Nucleus accumbens (tissue), 56 donors: ENCODE measurements around the gene CAPN10.
"Not testable (repeated sequence)": the region's sequence is repeated elsewhere in the genome, so short reads cannot be mapped to it uniquely, and the experiment has no call there.

Source experiments
- DNase-seq, 56 donors: peaks; one replicate each; lab custom pipeline; 2025; lab: John Stamatoyannopoulos, UW

Gene CAPN10

DNA sequence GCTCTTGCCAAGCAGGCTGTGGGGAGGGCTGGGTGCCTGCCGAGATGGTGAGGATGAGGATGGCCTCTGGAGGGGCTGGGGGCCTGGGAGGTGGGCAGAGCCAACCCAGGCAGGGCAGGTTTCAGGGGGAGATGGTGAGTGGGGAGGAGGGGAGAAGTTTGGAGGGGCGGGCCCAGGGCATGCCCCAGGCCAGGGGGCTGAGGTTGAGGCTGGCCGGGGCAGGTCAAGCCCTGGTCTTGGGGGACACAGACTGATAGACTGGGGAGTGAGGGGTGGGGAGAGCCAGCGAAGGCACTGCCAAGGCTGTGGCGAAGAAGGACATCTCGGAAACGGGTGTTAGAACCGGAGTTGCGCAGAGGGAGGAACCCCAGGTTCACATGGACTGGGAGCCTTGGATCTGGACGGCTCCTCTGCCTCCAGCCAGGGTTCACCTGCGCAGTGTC lies 12.6 kb downstream of the CAPN10 start:
- no peak for DNase-seq

- no peak for DNase-seq
Measured at GRCh38 chr2:240600451-240600961, 14.0 kb downstream of the CAPN10 start.

DNA sequence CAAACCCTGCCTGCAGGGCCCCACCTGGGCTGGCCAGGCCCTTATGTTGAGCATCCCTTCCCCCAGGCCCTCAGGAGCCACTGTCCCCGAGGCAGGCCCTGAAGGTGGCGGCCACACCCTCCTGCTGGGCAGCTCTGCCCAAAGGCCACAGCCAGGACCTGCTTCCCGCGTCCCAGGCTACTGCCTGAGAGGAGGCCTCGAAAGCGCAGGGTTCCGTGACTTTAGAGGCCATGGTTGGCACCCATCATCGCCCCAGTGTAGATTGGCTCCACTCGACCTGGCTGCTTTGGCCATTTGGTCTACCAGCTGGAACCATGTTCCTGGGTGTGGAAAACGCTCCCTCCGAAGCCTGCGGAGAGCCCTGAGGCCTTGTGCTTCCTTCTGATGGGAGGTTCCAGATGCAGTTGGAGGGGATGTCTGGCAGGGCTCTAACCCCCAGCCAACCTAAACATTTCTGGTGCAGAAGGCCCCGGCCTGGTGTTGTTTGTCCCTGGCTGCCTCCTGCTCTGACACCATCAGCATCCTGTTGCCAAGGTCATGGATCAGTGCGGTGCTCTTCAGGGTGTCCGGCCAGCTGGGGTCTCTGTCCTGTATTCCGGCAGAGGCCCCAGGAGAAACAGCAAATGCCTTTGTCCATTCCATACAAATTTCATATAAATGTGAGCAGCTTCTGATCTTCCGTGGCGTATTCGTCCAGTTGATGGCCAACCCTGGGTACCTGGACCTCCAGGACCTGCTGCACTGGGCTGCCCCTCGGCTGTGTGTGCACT lies 14.7 kb downstream of the CAPN10 start:
- DNase-seq = no peak

DNA sequence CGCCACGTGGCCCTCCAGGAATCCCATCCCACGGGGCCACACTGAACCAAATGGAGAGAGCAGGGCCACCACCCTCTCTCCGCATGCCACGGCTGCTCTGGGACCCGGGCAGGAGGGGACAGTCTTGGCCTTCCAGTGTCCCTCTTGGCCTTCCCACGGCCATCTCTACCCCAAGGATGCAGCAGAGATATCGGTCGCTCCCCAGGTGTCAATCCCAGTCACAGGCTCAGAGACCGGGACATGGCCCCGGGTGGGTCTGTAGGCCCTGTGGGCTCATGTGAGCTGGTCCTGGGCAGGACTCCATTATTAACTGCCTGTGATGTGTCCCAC lies 15.3 kb downstream of the CAPN10 start:
- no peak for DNase-seq

DNA sequence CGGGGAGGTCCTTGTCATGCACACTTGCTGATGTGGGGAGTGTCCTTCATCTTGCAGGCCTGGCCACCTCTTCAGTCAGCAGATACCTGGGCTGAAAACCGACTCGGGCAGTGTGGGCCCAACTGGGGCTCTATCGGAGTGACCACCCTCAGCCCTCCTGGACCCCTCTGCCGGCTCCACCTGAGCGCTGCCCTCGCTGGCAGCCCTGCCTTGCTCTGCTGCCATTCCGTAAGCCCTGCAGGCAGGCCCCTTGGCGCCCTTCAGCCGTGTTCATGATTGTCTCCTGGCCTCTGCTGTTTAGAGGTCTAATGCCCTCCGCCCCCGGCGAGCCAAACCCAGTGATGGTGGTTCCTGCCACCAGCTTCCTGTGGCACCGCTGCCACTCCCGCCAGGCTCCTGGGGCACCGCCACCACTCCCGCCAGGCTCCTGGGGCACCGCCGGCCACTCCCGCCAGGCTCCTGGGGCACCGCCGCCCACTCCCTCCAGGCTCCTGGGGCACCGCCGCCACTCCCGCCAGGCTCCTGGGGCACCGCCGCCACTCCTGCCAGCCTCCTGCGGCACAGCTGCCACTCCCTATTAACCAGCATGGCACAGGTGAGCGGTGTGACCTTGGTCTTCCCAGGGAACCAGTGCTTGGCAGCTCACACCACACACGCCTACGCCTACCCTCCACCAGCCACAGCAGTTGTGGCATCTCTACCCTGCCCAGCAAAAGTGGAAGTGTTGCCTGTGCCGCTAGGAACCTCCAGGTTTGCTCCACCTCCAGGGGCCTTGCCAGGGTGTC lies 15.9 kb downstream of the CAPN10 start:
- no peak for DNase-seq

DNA sequence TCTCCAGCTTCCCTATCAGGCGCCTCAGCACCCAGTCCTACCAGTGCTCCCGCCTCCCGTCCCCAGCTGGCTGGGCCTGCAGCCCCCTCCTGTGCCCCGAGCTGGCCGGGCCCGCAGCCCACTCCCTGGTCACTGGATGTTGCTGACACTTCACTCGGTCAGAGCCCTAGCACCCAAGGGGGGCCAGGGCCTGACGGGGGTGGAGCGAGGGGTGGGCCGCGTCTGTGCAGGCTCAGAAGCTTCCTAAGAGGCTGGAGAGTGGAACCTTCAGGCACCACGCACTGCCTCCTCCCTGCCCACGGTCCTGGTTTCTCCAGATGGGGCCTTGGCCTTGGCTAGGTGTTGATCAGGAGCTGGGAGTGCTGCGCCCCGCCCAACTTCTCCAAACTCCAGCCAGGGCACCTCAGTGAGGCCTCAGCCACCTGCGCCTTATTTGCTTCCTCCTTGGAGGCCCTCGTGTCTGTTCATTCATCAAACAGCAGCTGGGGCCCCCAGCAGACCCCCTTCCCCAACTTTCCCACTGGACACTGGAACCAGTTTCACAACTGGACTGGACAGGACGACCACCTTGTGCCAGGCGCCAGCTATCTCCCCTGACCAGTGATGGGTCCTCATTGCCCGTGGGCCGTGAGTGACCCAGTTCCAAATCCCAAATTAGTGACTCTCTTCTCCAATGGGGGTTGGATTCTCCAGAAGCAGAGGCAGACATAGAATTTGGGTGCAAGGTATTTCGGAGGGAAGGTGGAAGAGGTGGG lies 16.7 kb downstream of the CAPN10 start:
- no peak for DNase-seq

DNA sequence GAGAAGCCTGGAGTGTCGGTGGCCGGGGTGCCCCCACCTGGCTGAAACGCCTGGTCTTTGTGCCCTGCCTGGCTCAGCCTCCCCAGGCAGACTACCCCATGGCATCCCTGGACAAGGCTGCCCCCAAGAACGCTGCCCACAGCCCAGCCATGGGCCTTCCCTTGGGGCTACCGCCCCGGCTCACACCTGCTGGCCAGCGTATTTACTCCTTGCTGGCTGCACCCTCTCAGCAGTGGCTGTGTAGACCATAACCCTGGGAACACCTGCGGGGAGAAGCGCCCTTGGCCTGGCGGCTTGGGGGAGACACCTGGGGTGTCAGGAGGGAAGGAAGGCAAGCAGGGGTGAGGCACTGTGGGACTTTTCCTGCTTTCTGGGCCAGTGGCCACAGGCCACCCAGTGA lies 17.3 kb downstream of the CAPN10 start:
- DNase-seq = no peak

DNA sequence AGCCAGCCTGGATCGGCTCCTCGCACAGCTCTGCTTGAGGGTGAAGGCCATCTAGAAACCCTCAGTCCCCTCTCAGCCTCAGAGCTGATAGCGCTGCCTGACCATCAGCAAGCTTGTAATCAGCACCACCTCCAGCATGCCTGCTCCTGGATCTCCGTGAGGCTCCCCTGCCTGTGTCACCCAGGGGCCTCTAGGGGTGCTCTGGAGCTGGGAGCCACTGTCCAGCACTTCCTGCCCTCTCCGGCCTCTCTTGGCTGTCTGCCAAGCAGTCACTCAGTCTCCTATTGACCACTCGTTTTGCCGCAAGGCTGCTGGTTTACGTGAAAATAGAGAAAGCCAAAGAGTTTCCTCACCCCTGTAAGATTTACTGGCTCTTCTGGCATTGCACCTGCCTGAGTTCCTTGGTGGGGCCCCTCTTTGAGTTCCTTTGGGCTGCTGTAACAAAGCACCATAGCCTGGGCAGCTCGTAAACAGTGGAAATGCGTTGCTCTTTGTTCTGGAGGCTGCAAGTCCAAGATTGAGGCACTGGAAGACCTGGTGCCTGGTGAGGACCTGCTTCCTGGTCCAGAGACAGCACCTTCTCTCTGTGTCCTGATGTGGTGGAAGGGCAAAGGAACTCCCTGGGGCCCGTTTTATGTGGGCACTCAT lies 17.9 kb downstream of the CAPN10 start:
- peak in 54 of 56 donors; percentile 20 to 97 (median 66) for DNase-seq

GRCh38 chr2:240604939-240605716 lies 18.6 kb downstream of the CAPN10 start:
- DNase-seq = no peak

GRCh38 chr2:240605867-240606743 lies 19.6 kb downstream of the CAPN10 start:
- DNase-seq = no peak

DNA sequence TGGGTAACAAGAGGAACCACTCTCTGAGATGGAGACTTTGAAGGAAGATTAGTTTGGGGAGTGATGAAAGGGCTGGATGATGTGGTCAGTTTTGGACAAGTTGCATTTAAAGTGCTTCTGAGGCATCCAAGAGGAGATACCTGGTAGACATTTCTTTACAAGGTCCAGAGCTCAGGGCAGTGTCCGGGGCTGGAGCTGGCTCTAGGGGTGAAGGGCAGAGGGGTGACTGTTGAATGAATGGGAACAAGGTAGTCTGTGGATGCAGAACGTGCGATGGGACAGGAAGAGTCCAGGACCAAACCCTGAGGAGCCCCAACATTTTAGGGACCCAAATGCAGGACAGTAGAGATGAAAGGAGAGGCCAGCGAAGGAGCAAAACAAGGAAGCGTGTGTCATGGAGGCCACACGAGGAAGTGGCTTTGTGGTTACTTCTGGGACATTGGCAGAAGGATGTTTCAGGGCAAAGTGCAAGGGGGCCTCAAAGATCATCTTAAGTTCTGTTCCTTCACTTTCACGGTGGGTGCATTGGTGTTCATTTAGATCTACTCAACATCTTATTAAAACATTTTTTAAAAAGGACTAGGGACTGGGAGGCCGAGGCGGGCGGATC lies 25.2 kb downstream of the CAPN10 start:
- DNase-seq = no peak

GRCh38 chr2:240613781-240614180 lies 27.2 kb downstream of the CAPN10 start:
- DNase-seq = no peak

DNA sequence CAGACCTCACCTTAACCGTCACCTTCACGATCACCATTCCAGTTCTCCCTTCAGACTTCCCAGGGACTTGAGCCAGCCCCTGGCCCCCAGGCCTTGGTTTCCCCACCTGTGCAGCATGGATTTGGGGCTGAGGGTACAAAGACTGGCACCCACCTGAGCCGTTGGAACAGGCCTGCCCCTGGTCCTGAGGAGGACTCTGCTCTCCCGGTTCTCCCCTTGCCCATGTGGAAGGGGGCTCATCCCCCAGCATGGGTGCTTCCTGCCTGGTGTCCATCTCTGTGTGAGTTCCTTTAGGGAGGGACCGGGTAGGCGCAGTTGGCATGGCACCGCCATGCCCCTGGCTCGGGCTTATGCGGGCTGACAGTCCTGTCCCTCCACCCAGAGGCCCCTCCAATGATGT lies 27.9 kb downstream of the CAPN10 start:
- DNase-seq = no peak

DNA sequence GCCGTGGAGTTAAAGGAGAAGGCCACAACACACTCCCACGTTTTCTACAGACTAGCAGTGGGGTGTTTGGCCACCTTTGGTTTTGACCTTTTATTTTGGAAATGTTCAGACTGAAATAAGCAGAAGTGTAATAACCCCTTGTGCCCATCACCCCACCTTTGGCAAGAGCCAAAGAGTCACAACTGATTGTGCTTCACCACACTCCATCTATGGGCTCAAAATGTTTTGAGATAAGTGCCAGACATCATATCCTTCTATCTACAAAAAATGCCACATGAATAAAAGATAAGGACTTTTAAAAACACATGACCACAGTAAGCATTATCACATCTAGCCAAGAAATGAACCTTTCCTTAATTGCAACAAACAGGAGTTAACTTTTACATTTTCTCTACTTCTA lies 28.9 kb downstream of the CAPN10 start:
- DNase-seq = no peak

GRCh38 chr2:240615820-240616547 lies 29.4 kb downstream of the CAPN10 start:
- DNase-seq = no peak

- DNase-seq = not testable (repeated sequence)
Measured at GRCh38 chr2:240616860-240617666, 30.5 kb downstream of the CAPN10 start.

DNA sequence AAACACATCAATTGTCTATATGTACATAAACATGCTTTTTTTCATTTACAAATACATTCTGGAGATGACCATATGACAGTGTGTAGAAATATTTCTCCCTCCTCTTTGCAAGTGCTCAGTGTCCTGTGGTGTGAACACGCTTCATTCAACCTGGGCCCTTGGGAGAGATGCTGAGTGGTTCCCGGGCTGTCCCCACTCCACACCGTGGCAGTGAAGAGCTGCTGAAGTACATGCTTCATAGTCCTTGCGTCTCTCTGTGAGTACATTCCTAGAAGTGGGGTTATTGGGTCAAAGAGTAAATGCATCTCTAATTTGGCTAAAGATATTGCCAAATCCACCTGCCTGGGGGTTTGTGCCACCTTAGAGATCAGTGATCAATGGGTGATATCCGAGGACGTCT lies 32.2 kb downstream of the CAPN10 start:
- no peak for DNase-seq
